ENCODE measurements around the gene MICAL3. TPM values are rescaled to one million over a fixed set of nuclear protein-coding genes. Genes with fewer than 3 reads are reported as not detected.
"Not testable (repeated sequence)": the region's sequence is repeated elsewhere in the genome, so short reads cannot be mapped to it uniquely, and the experiment has no call there.

The MICAL3 gene
- total RNA-seq, 1 experiment from 2014 or later, result 23.5 TPM

DNA sequence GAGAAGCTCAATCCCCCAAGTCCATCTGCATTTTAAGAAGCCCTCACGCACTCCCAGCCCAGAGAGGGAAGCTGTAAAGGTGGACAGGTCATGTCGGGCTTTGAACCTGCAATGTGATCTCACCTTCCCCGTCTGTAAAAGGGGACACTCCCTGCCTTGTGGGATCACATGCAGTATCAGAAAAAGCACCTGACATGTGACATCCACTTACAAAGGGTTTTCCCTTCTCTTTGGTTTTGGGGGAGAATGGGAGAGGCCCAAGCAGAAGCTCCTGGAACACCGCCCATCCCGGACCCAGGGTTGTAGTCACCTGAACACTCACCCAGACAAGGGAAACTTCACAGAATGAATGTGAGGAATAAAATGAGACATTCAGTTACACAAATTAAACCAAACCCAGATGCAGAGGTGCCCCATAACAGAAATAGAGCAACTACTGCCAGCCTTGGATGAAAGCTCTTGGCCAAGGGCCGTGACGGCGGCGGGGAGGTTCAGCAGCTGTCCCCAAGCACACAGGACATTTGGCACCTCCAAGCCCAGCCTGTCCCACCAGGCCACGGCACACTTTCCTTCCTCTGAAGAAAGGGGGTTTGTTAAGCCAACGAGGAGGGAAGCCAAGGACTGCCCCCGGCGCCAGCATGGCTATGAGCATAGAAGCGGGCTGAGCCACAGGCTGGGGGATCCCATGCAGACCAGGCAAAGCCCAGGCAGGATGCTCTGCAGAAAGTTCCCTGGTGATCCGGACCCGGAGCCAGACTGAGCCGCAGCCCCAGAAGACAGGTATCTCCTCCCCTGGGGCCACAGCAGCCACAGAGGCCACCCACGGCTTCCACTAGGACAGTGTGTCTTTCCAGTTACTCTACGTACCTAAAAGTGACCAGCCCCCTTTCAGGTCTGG, 253.9 kb downstream of the MICAL3 start:
- H3K27me3 ChIP-seq (replicated peaks), result no peaks in the 10 kb centered on the region
- no peak overlapping the region for H3K4me3 ChIP-seq
- no peak for DNase-seq (ENCODE audit: low read depth in 1 of 2, low spot score in 2 of 2)
- no peaks in the 10 kb centered on the region; the same call in 1 of the 2 replicates for H3K9me3 ChIP-seq (replicated peaks)
- peaks cover 22% of the 10 kb centered on the region for H3K4me1 ChIP-seq (replicated peaks)
- H3K27ac ChIP-seq, result no peak overlapping the region
- H3K36me3 ChIP-seq, result no peaks in the 10 kb centered on the region

DNA sequence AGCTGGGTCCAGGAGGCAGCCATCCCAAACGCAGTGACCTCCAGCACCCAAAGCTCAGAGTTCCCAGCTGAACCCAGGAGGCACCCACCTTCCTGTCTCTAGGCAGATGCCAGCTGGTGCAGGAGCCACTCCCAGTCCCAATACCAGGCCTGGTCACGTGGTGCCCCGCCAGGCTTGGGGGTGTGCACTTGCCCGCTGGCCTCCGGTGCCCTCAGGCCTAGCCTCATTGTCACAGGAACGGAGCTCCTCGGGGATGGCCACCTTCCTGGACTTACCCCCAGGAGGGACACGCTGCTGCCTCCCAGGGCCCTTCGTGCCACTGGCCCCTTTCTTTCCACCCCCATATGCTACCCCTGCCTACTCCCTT, 254.7 kb downstream of the MICAL3 start:
- Histone ChIP-seq H3K27me3 (replicated peaks) (no peaks in the 10 kb centered on the region), H3K4me1 (replicated peaks) (peaks cover 21% of the 10 kb centered on the region), H3K9me3 (replicated peaks) (no peaks in the 10 kb centered on the region; the same call in 1 of the 2 replicates), H3K27ac (no peak overlapping the region), H3K36me3 (no peaks in the 10 kb centered on the region), H3K4me3 (no peak overlapping the region)
- DNase-seq (ENCODE audit: low read depth in 1 of 2, low spot score in 2 of 2), result no peak

DNA sequence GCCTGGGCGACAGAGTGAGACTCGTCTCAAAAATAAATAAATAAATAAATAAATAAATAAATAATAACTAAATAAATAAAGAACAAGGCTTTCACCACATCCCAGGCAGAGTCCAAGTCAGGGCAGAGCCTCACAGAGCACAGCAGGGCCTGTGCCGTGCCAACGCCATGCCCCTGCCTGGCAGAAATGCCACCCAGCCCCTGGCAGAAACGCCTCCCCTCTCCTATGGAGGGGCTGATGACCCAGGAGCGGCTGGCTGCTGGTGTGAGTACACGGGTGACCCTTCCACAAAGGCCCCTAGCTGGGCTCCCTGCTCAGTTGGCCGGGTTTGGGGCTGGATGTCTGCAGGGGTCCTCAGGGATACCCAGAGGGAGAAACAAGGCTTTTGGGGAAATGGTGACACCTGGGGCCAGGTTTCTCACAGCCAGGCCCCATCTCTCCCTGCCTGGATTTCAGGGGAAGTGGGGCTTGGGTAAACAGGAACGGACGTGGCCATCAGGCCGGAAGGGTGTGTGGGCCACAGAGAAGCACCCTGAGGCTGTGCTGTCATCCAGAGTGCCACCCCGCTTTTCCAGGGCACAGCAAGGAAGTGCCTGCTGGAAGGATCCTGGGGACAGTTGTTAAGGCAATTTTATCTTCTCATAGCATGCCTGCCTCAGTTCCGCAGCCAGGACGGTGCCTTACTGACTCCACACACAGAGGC, 255.2 kb downstream of the MICAL3 start:
- Histone ChIP-seq H3K4me3 (no peak overlapping the region), H3K9me3 (replicated peaks) (no peaks in the 10 kb centered on the region; the same call in 1 of the 2 replicates), H3K4me1 (replicated peaks) (peaks cover 18% of the 10 kb centered on the region), H3K27me3 (replicated peaks) (no peaks in the 10 kb centered on the region), H3K36me3 (no peaks in the 10 kb centered on the region), H3K27ac (no peak overlapping the region)
- no peak for DNase-seq (ENCODE audit: low read depth in 1 of 2, low spot score in 2 of 2)

DNA sequence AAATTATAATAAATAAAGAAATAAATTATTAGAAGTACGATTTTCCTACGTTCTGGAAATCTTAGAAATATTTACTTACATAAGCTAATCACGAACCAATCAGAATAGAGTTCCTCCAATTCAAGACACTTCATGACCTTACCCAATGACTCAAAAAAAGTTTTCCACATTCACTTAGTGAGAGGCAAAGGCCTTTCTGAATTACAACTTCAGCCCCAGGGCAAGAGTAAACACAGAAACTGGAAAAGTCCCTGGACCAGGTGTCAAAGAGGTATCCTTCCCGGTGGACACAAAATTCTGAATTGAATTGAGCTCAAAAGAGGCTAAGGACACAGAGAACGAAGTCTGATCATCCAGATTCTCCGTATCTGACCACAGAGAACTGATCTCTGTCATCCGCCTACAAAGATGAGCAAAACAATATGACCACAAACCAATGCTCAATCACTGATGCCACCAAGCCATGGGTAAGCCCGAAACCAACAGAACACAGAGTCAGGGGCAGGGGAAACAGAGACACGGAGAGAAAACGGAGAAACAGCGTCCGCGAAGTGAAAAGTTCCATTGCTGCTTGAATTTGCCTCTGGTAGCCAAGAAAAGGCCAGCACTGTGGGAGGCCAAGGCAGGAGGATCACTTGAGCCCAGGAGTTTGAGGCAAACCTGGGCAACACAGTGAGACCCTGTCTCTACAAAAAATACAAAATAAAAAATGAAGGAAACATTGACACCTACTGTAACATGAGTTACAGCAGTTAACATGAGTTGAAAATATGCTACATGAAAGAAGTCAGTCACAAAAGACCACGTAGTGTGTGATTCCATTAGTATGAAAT, 256.9 kb downstream of the MICAL3 start:
- Histone ChIP-seq H3K27me3 (replicated peaks) (no peaks in the 10 kb centered on the region), H3K4me3 (no peak overlapping the region), H3K9me3 (replicated peaks) (no peaks in the 10 kb centered on the region; the same call in 1 of the 2 replicates), H3K36me3 (no peaks in the 10 kb centered on the region), H3K27ac (no peak overlapping the region), H3K4me1 (replicated peaks) (peaks cover 5% of the 10 kb centered on the region)
- no peak for DNase-seq (ENCODE audit: low read depth in 1 of 2, low spot score in 2 of 2)

DNA sequence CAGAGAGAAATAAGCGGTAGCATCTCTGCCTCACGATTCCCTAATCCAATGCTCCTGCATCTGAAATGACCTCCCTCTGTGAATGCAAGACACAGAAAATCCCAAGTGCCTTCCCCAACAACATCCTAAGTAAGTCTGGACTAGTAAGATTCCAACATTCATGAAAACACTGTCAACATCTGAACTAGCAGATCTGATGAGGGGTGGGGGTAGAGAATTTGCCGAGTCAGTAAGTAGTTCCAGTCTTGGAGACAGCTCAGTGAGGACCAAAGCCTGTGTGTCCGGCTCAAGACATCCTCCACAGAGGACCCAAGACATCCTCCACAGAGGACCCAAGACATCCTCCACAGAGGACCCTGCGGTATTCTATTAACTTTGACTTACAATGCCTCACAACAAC, 259.5 kb downstream of the MICAL3 start:
- H3K4me1 ChIP-seq (replicated peaks); H3K4me3 ChIP-seq; H3K36me3 ChIP-seq; H3K9me3 ChIP-seq (replicated peaks); DNase-seq (ENCODE audit: low read depth in 1 of 2, low spot score in 2 of 2); H3K27ac ChIP-seq; H3K27me3 ChIP-seq (replicated peaks): not testable (repeated sequence)

DNA sequence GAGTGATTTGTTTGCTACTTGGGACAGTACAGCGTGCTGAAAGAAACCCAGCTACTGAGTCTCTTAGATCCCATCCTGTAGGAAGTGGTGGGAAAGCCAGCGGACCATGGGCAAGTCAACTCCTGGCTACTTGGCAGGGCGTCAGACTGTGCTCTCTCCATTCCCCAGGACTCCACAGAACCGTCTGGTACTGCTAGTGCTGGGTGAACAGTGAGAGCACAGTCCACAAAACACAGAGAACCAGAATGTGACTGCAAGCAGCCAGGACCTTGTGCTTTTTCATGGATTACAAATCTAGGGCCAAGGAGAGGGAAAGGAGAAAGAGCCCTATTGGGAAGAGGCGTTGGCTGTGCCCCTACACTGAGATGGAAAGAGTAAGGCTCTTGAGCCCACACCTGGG, 260.3 kb downstream of the MICAL3 start:
- Histone ChIP-seq H3K27ac (no peak overlapping the region), H3K4me1 (replicated peaks) (no peaks in the 10 kb centered on the region), H3K9me3 (replicated peaks) (no peaks in the 10 kb centered on the region), H3K27me3 (replicated peaks) (no peaks in the 10 kb centered on the region), H3K4me3 (no peak overlapping the region), H3K36me3 (no peaks in the 10 kb centered on the region)
- no peak for DNase-seq (ENCODE audit: low read depth in 1 of 2, low spot score in 2 of 2)

DNA sequence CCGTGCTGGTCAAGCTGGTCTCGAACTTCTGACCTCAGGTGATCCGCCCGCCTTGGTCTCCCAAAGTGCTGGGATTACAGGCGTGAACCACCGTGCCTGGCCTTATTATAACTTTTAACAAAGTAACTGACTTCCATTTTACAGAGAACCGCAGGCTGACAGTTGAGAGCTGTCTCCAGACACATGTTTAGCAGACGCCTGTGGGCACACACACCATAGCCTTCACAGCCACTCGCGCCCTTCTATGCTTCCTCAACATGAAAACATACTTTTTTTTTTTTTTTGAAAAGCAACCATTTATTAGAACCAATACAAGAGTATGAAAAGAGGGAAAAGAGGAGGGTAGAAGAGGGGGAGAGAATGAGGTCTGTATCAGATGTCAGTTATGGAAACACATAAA, 260.9 kb downstream of the MICAL3 start:
- H3K4me3 ChIP-seq; H3K27ac ChIP-seq; H3K9me3 ChIP-seq (replicated peaks); H3K36me3 ChIP-seq; H3K4me1 ChIP-seq (replicated peaks); H3K27me3 ChIP-seq (replicated peaks); DNase-seq (ENCODE audit: low read depth in 1 of 2, low spot score in 2 of 2): not testable (repeated sequence)

DNA sequence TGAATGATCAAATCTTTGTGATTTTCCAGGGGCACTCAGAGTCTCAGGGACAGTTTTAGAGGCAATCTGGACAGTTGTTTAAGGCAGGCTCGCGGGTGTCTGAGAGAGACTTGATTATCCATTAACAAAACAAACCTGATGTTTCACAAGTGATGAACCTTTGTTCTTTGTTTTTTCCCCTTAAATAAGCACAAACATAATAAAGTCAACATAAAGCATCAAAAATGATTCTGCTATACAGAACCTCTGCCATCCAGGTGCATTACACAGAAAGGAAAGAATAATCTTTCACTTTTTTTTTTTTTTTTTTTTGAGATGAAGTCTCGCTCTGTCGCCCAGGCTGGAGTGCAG, 263.2 kb downstream of the MICAL3 start:
- H3K27ac ChIP-seq, result no peak overlapping the region
- no peaks in the 10 kb centered on the region for H3K36me3 ChIP-seq
- H3K4me3 ChIP-seq, result no peak overlapping the region
- DNase-seq (ENCODE audit: low read depth in 1 of 2, low spot score in 2 of 2), result no peak
- H3K4me1 ChIP-seq (replicated peaks), result no peaks in the 10 kb centered on the region
- no peaks in the 10 kb centered on the region for H3K9me3 ChIP-seq (replicated peaks)
- H3K27me3 ChIP-seq (replicated peaks), result no peaks in the 10 kb centered on the region

DNA sequence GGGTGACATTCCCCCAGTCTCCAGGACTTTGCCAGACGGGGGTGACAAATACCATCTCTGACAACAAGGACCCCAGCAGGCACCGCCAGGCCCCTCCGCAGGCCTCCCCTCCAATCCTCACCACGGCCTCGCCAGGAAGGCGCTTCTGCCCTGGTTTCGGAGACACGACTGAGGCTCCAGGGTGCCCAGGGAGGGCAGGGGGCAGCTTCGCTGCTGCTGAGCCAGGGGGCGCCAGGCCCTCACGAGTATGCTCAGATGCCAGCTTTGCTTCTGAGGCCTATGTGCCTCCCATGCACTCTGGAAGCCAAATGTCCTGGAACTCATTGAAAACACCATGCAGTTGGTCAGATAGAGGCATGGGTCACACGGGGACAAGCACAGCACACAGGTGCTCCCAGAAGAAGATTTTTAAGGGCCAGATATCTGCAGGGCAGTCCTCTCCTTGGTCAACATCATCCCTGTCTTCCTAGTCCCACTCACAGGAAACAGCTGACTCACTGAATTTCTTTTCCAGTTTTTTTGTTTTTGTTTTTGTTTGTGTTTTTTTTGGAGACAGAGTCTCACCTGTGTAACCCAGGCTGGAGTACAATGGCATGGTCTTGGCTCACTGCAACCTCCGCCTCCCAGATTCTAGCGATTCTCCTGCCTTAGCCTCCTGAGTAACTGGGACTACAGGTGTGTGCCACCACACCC, 270.0 kb downstream of the MICAL3 start:
- H3K27me3 ChIP-seq (replicated peaks), result no peaks in the 10 kb centered on the region
- no peak for DNase-seq (ENCODE audit: low read depth in 1 of 2, low spot score in 2 of 2)
- H3K27ac ChIP-seq, result no peak overlapping the region

DNA sequence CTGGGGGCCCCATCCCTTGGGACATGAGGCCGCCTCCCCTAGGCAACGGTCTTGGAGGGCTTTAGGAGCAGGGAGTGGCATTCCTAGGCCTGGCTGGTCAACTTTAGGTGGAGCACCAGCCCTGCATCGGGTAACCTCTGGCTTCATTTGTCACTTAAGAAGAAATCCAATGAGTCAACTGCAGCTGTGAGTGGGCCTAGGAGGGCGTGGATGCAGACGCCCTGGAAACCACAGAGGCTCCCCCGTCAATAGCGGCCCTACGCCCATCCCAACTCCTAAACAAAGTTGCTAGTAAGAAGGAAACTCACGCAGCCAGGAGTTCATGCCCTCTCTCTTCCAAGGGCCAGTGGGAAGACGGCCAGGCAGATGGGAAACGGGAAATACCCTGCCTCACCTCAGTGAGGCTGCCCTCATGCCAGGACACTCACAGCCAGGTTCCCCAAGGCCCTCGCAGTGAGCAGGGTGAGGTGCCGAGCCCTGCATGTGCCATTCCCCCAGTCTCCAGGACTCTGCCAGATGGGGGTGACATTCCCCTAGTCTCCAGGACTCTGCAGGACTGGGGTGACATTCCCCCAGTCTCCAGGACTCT, 270.9 kb downstream of the MICAL3 start:
- H3K27me3 ChIP-seq (replicated peaks), result no peaks in the 10 kb centered on the region

More for the DNA sequence above, 270.0 kb downstream of the MICAL3 start:
- peaks cover 5% of the 10 kb centered on the region; the same call in 1 of the 2 replicates for H3K4me1 ChIP-seq (replicated peaks)
- no peak overlapping the region for H3K4me3 ChIP-seq
- no peaks in the 10 kb centered on the region for H3K9me3 ChIP-seq (replicated peaks)
- H3K36me3 ChIP-seq, result no peaks in the 10 kb centered on the region

DNA sequence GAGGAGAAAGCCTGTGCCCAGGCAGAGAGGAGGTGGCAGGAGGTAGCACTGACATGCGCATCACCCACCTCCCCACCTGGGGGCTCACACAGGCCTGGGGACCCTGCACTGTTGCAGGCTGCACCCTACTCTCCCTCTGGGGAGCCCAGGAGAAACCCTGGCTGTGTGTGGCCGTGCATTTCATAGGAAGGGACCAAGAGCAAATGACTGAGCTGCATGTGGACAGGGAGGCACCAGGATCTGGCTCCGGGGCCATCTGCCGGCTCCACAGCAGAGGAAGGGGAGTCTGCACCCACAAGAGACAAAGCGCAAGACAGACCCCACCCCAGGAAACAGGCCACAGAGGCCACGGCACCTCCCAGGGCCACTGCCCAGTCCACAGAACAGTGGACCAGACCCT, 272.8 kb downstream of the MICAL3 start:
- Histone ChIP-seq H3K4me3 (no peak overlapping the region), H3K4me1 (replicated peaks) (peaks cover 5% of the 10 kb centered on the region; the same call in 1 of the 2 replicates), H3K9me3 (replicated peaks) (no peaks in the 10 kb centered on the region), H3K27ac (no peak overlapping the region), H3K27me3 (replicated peaks) (no peaks in the 10 kb centered on the region), H3K36me3 (no peaks in the 10 kb centered on the region)
- DNase-seq (ENCODE audit: low read depth in 1 of 2, low spot score in 2 of 2), result no peak

More for the DNA sequence above, 270.9 kb downstream of the MICAL3 start:
- Histone ChIP-seq H3K4me1 (replicated peaks) (peaks cover 5% of the 10 kb centered on the region; the same call in 1 of the 2 replicates), H3K9me3 (replicated peaks) (no peaks in the 10 kb centered on the region), H3K27ac (no peak overlapping the region), H3K4me3 (no peak overlapping the region), H3K36me3 (no peaks in the 10 kb centered on the region)
- DNase-seq (ENCODE audit: low read depth in 1 of 2, low spot score in 2 of 2), result no peak

DNA sequence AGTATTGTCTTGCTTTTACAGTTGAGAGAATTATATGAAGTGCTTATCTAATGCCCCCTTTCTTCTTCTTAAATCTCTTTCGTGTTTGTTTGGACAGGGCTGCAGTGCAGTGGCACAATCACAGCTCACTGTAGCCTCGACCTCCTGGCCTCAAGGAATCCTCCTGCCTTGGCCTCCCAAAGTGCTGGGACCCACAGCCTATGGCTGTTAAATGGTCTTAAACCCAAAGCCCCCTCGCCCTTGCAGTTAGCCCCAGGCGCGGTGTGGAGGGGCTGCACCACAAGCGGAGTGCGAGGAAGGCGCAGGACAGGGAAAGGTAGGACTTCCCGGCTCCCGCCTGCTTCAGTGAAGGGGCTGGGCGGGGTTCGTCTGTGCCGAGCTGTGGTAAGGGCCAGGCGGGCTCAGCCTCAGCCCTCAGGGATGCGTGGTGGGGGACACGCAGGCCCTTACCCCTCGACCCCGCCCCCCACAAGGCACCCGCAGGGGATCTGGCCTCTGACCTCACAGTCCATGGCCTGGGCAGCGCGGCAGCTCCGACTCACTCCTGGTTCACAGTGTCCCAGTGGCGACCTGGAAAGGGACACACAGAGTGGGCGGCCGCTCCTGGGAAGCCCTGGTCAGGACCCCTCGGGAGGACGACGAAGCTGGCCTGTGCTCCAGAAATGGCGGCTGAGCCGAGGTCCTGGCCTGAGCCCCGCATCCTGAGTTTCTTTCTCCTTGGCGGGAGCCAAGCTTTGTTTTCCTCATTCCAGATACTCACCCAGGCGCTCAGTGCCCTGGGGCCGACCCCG, 274.6 kb downstream of the MICAL3 start:
- Histone ChIP-seq H3K27me3 (replicated peaks) (no peaks in the 10 kb centered on the region), H3K27ac (no peak overlapping the region)

More for the DNA sequence above, 274.6 kb downstream of the MICAL3 start:
- Histone ChIP-seq H3K4me3 (no peak overlapping the region), H3K4me1 (replicated peaks) (peaks cover 5% of the 10 kb centered on the region; the same call in 1 of the 2 replicates), H3K9me3 (replicated peaks) (no peaks in the 10 kb centered on the region), H3K36me3 (no peaks in the 10 kb centered on the region)
- no peak for DNase-seq (ENCODE audit: low read depth in 1 of 2, low spot score in 2 of 2)

Measured in SJSA1 (cell line).